SK-N-SH (cell line): Measurements from ENCODE around the gene FOXA1. TPM values are rescaled to one million over a fixed set of nuclear protein-coding genes. Genes with fewer than 3 reads are reported as not detected.

ENCODE experiments used
- CTCF ChIA-PET: fragments of 300-600, 350-600 bp; formaldehyde crosslinking; extraction: SDS; loops from one replicate; lab custom pipeline; 2021; lab: Yijun Ruan, JAX
- POLR2A ChIA-PET: fragments of 350-600 bp; sonication (Branson Sonifier 250); formaldehyde crosslinking; extraction: SDS; loops from one replicate; lab custom pipeline; 2020; ENCODE audit warnings: antibody characterized with exemption, inconsistent platforms; lab: Yijun Ruan, JAX
- DNase-seq: peaks from one replicate; pipeline ENCODE4 v3.0.0; 2012
- H2AFZ ChIP-seq: fragments of 200-600 bp; sonication (generic); 2 replicates; pipeline ENCODE4 v1.8.1; 2016; ENCODE audit warnings: antibody characterized with exemption, mild to moderate bottlenecking, low read depth
- H3F3A ChIP-seq: fragments of 200-600 bp; sonication (generic); replicated peaks from 2 replicates; pipeline ENCODE3; 2016; ENCODE audit warnings: antibody characterized with exemption, mild to moderate bottlenecking; ENCODE audit not compliant: insufficient read depth
- H3K27ac ChIP-seq, 2 experiments: fragments of 200-500 bp in 1 of 2; fragments of 200-600 bp in 1 of 2; sonication (Bioruptor generic) in 1 of 2; sonication (generic), shearing (Covaris generic) in 1 of 2; 2 replicates each; pipeline versions ENCODE4 v1.5.1 to v1.6.1; 2014 to 2016; ENCODE audit warnings: low read depth in 2 of 2, inconsistent platforms in 1 of 2, low read length in 1 of 2, mild to moderate bottlenecking in 1 of 2, mixed read lengths in 1 of 2
- H3K27me3 ChIP-seq: fragments of 200-600 bp; sonication (generic), shearing (Covaris generic); 2 replicates; pipeline ENCODE4 v1.6.1; 2016; ENCODE audit warnings: mixed run types; ENCODE audit not compliant: insufficient read depth
- H3K36me3 ChIP-seq, 2 experiments: fragments of 200-500 bp in 1 of 2; fragments of 200-600 bp in 1 of 2; sonication (Bioruptor generic) in 1 of 2; sonication (generic) in 1 of 2; replicated peaks in 1 of 2; 2 replicates each; pipeline versions ENCODE3 to v1.5.1; 2014 to 2016; ENCODE audit warnings: low read length in 1 of 2, mild to moderate bottlenecking in 1 of 2; ENCODE audit not compliant: insufficient read depth in 2 of 2, control insufficient read depth in 1 of 2
- H3K4me1 ChIP-seq, 2 experiments: fragments of 200-500 bp in 1 of 2; fragments of 200-600 bp in 1 of 2; sonication (Bioruptor generic) in 1 of 2; sonication (generic), shearing (Covaris generic) in 1 of 2; 2 replicates each; pipeline versions ENCODE4 v1.5.1 to v1.6.1; 2014 to 2016; ENCODE audit warnings: low read depth in 1 of 2, low read length in 1 of 2, mixed run types in 1 of 2; ENCODE audit not compliant: insufficient read depth in 2 of 2, control insufficient read depth in 1 of 2
- H3K4me2 ChIP-seq: fragments of 200-600 bp; sonication (generic), shearing (Covaris generic); 2 replicates; pipeline ENCODE4 v1.6.1; 2017; ENCODE audit warnings: mixed run types
- H3K4me3 ChIP-seq, 2 experiments: fragments of 200-500 bp in 1 of 2; fragments of 200-600 bp in 1 of 2; sonication (Bioruptor generic) in 1 of 2; sonication (generic), shearing (Covaris generic) in 1 of 2; 2 replicates each; pipeline versions ENCODE4 v1.5.1 to v1.8.1; 2014 to 2016; ENCODE audit warnings: low read depth in 2 of 2, inconsistent platforms in 1 of 2, low read length in 1 of 2, mild to moderate bottlenecking in 1 of 2, mixed read lengths in 1 of 2, moderate library complexity in 1 of 2
- H3K79me2 ChIP-seq: fragments of 200-600 bp; sonication (generic); 2 replicates; pipeline ENCODE4 v1.8.1; 2017; ENCODE audit warnings: mild to moderate bottlenecking; ENCODE audit not compliant: insufficient read depth
- H3K9ac ChIP-seq: fragments of 200-600 bp; sonication (generic); 2 replicates; pipeline ENCODE4 v1.6.1; 2017; ENCODE audit warnings: mixed run types
- H3K9me2 ChIP-seq: fragments of 200-600 bp; sonication (generic); 2 replicates; pipeline ENCODE4 v1.6.1; 2017; ENCODE audit warnings: mixed run types
- H3K9me3 ChIP-seq: fragments of 200-600 bp; sonication (generic); 2 replicates; pipeline ENCODE4 v1.6.1; 2017; ENCODE audit warnings: mixed run types, mild to moderate bottlenecking, moderate library complexity
- H4K20me1 ChIP-seq: fragments of 200-600 bp; sonication (generic); 2 replicates; pipeline ENCODE4 v1.6.1; 2017; ENCODE audit warnings: mild to moderate bottlenecking, mixed run types; ENCODE audit not compliant: insufficient read depth
- FOXJ3 ChIP-seq: sonication (generic); formaldehyde crosslinking; IDR thresholded peaks from 2 replicates; pipeline ENCODE4 v1.5.1; 2020; ENCODE audit warnings: mild to moderate bottlenecking, missing genetic modification reagents
- GABPA ChIP-seq: IDR thresholded peaks from 2 replicates; pipeline ENCODE4 v1.4.0; 2012; ENCODE audit warnings: low read depth, mild to moderate bottlenecking
- JUND ChIP-seq: IDR thresholded peaks from 2 replicates; pipeline ENCODE4 v1.4.0; 2012
- MEF2A ChIP-seq: IDR thresholded peaks from 2 replicates; pipeline ENCODE4 v1.4.0; 2012; ENCODE audit warnings: low read depth, borderline replicate concordance
- RAD21 ChIP-seq: IDR thresholded peaks from 2 replicates; pipeline ENCODE4 v1.6.1; 2012; ENCODE audit warnings: mild to moderate bottlenecking, low read length
- RFX5 ChIP-seq: IDR thresholded peaks from 2 replicates; pipeline ENCODE4 v1.6.1; 2012; ENCODE audit warnings: mild to moderate bottlenecking, improper control_type of control experiment, low read length
- RXRA ChIP-seq: IDR thresholded peaks from 2 replicates; pipeline ENCODE4 v1.4.0; 2012; ENCODE audit warnings: low read depth, mild to moderate bottlenecking, borderline replicate concordance
- SIN3A ChIP-seq: IDR thresholded peaks from 2 replicates; pipeline ENCODE4 v1.6.1; 2012; ENCODE audit warnings: low read depth, mild to moderate bottlenecking, low read length, moderate library complexity, borderline replicate concordance
- TCF12 ChIP-seq: IDR thresholded peaks from 2 replicates; pipeline ENCODE4 v1.4.0; 2012
- YY1 ChIP-seq: IDR thresholded peaks from 2 replicates; pipeline ENCODE4 v1.4.0; 2012; ENCODE audit warnings: low read depth, mild to moderate bottlenecking
- WGBS: methylation state at CpG from one replicate; pipeline ENCODE4 v1.1.6; 2017; ENCODE audit warnings: low lambda C conversion rate; 5-methylcytosine and 5-hydroxymethylcytosine counted together
- polyA plus RNA-seq, 3 experiments: library from polyadenylated mRNA; depleted of rRNA; stranded (reverse); fragments of >200 nt; gene quantifications; 2 replicates each; pipeline ENCODE4 v1.2.3, GENCODE V29; 2012
- TF ChIP-seq, protein P1 (sequence below): IDR thresholded peaks from 2 replicates; pipeline ENCODE4 v1.4.0; 2012; ENCODE audit warnings: low read depth
- TF ChIP-seq, protein P2 (sequence below): IDR thresholded peaks from 2 replicates; pipeline ENCODE4; 2012
- TF ChIP-seq, protein P3 (sequence below): fragments of 150-350 bp; IDR thresholded peaks from 2 replicates; pipeline ENCODE4 v1.6.1; 2017; ENCODE audit warnings: antibody characterized with exemption, low read length, low read depth, borderline replicate concordance
- TF ChIP-seq, protein P4 (sequence below): IDR thresholded peaks from 2 replicates; pipeline ENCODE4 v1.4.0; 2012; ENCODE audit warnings: low read depth, borderline replicate concordance
- TF ChIP-seq, protein P5 (sequence below): fragments of 200-600 bp; sonication (generic); IDR thresholded peaks from 2 replicates; pipeline ENCODE4 v1.6.1; 2017; ENCODE audit warnings: antibody characterized with exemption, mild to moderate bottlenecking, moderate library complexity

FOXA1 gene
- polyA plus RNA-seq, 1 of the 3 experiments (the other 2 are of a cell fraction): not detected

DNA sequence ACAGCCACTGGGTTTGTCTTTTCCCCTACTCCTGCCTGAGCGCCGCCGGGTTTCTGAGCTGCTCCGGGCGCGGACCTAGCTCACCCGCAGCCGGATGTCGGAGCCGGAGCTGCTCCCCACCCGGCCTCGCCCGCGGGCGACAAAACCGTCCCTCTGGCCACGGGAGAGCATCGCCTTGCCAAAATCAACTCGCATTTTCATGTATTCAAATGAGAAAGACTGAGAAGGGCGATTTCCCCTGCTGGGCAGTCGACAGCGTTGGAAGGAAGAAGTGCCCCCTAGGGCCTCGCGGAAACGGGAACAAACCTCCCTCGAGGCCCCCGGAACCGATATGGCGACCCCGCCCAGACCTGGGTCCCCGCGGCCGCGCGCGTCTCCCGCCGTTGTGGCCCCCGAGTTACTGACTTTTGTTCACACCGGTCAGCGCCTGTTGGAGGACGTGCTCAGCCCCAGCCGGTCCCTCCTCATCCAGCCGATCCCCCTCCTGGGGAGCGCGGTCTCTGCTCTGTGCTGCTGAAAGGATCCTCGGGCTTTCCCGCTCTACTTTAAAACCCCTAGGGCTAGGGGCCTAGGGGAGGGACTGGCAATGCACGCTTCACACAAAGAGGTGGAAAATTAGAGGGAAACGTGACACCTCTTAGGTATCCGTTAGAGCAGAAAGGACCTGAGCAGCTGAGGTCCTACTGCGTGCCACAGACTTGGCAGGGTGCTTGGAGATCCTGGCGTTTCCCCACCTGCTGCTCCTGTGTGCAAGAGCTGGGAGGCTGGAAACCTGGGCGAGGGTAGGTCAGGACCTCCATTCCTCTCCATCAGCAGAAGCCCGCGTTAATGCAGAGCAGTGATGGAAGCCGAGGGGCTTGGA lies 4.7 kb upstream of the FOXA1 start:
- 58% methylated on average over 19 of the region's 57 CpGs for WGBS
- no peaks in the 10 kb centered on the region for H3K9me2 ChIP-seq
- no peak for DNase-seq
- peaks cover 15% of the 10 kb centered on the region; the same call in 1 of the 2 replicates for H3K27me3 ChIP-seq
- H3K79me2 ChIP-seq: no peaks in the 10 kb centered on the region
- no peak overlapping the region for H3K4me3 ChIP-seq
- TF ChIP-seq, protein P1, sequence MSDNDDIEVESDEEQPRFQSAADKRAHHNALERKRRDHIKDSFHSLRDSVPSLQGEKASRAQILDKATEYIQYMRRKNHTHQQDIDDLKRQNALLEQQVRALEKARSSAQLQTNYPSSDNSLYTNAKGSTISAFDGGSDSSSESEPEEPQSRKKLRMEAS: no peak
- TF ChIP-seq RAD21: no peak
- TF ChIP-seq, all 33 proteins: peak for 0
- Histone ChIP-seq H3K4me1 (no peaks in the 10 kb centered on the region), H3K27ac (no peak overlapping the region), H3K9ac (no peak overlapping the region), H3F3A (no peaks in the 10 kb centered on the region), H2AFZ (no peak overlapping the region), H4K20me1 (no peaks in the 10 kb centered on the region), H3K9me3 (no peaks in the 10 kb centered on the region), H3K36me3 (no peaks in the 10 kb centered on the region), H3K4me2 (no peak overlapping the region)
- ChIA-PET POLR2A (no interaction called here), CTCF (no interaction called here)

DNA sequence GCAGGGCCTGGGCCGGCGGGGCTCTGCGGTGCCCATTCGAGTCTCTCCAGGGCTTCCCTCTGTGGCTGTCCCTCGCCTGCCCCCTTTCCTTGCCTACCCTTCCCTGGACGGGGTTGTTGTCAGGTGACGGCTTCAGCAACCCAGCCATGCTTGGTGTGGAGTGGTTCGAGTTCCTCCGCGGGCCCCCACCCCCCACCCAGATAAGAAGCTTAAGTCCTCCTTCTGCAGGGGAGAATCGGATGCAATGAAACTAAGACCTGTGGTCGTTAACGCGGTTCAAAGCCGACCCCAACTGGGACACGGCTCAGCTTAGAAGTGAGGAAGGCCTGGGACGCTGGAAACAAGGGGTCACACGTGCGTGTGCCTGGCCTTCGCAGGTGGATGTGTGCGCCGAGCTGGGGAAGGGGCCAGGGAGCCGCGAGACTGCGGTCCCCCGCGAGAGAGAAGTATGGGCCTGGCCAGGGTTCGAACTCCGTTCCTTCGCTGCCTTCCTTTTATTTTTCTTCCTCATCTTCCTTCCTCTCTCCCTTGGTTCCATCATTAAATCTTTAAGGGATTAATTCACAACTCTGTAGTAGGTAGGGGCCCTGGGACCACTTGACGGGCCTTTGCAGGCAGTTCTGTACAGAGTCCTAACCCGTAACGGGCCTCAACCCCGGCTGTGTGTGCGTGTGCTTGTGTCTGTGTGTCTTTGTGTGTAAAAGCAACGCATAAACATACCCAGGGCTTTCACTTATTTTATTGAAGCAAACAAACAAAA lies 3.9 kb upstream of the FOXA1 start:
- Histone ChIP-seq H3K27ac (no peak overlapping the region), H3K4me2 (no peak overlapping the region), H3K9me2 (no peaks in the 10 kb centered on the region), H3K36me3 (no peaks in the 10 kb centered on the region), H3K4me1 (no peaks in the 10 kb centered on the region), H2AFZ (no peak overlapping the region), H3K9me3 (no peaks in the 10 kb centered on the region)
- DNase-seq: no peak
- no peak for TF ChIP-seq SIN3A
- TF ChIP-seq RFX5: no peak
- TF ChIP-seq, protein P2, sequence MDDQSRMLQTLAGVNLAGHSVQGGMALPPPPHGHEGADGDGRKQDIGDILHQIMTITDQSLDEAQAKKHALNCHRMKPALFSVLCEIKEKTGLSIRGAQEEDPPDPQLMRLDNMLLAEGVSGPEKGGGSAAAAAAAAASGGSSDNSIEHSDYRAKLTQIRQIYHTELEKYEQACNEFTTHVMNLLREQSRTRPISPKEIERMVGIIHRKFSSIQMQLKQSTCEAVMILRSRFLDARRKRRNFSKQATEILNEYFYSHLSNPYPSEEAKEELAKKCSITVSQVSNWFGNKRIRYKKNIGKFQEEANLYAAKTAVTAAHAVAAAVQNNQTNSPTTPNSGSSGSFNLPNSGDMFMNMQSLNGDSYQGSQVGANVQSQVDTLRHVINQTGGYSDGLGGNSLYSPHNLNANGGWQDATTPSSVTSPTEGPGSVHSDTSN: no peak
- TF ChIP-seq RXRA: no peak
- TF ChIP-seq MEF2A: no peak
- no peak for TF ChIP-seq GABPA
- no peak for TF ChIP-seq YY1
- no peak for TF ChIP-seq FOXJ3
- TF ChIP-seq, protein P3, sequence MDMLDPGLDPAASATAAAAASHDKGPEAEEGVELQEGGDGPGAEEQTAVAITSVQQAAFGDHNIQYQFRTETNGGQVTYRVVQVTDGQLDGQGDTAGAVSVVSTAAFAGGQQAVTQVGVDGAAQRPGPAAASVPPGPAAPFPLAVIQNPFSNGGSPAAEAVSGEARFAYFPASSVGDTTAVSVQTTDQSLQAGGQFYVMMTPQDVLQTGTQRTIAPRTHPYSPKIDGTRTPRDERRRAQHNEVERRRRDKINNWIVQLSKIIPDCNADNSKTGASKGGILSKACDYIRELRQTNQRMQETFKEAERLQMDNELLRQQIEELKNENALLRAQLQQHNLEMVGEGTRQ: no peak
- TF ChIP-seq, protein P4, sequence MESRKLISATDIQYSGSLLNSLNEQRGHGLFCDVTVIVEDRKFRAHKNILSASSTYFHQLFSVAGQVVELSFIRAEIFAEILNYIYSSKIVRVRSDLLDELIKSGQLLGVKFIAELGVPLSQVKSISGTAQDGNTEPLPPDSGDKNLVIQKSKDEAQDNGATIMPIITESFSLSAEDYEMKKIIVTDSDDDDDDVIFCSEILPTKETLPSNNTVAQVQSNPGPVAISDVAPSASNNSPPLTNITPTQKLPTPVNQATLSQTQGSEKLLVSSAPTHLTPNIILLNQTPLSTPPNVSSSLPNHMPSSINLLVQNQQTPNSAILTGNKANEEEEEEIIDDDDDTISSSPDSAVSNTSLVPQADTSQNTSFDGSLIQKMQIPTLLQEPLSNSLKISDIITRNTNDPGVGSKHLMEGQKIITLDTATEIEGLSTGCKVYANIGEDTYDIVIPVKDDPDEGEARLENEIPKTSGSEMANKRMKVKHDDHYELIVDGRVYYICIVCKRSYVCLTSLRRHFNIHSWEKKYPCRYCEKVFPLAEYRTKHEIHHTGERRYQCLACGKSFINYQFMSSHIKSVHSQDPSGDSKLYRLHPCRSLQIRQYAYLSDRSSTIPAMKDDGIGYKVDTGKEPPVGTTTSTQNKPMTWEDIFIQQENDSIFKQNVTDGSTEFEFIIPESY: no peak
- TF ChIP-seq TCF12: no peak
- TF ChIP-seq JUND: no peak
- TF ChIP-seq, protein P1: no peak
- TF ChIP-seq, protein P5, sequence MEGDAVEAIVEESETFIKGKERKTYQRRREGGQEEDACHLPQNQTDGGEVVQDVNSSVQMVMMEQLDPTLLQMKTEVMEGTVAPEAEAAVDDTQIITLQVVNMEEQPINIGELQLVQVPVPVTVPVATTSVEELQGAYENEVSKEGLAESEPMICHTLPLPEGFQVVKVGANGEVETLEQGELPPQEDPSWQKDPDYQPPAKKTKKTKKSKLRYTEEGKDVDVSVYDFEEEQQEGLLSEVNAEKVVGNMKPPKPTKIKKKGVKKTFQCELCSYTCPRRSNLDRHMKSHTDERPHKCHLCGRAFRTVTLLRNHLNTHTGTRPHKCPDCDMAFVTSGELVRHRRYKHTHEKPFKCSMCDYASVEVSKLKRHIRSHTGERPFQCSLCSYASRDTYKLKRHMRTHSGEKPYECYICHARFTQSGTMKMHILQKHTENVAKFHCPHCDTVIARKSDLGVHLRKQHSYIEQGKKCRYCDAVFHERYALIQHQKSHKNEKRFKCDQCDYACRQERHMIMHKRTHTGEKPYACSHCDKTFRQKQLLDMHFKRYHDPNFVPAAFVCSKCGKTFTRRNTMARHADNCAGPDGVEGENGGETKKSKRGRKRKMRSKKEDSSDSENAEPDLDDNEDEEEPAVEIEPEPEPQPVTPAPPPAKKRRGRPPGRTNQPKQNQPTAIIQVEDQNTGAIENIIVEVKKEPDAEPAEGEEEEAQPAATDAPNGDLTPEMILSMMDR: no peak
- no peak for TF ChIP-seq RAD21
- TF ChIP-seq, all 33 proteins: peak for 0
- no peaks in the 10 kb centered on the region for H4K20me1 ChIP-seq
- 24% methylated on average over 25 of the region's 36 CpGs for WGBS
- peaks cover 15% of the 10 kb centered on the region; the same call in 1 of the 2 replicates for H3K27me3 ChIP-seq
- no peaks in the 10 kb centered on the region for H3F3A ChIP-seq
- H3K9ac ChIP-seq: no peak overlapping the region
- ChIA-PET POLR2A (no interaction called here), CTCF (no interaction called here)
- no peak overlapping the region for H3K4me3 ChIP-seq
- H3K79me2 ChIP-seq: no peaks in the 10 kb centered on the region
